K562 (cell line): ENCODE measurements around the gene ARMC12. TPM values are rescaled to one million over a fixed set of nuclear protein-coding genes. Genes with fewer than 3 reads are reported as not detected.

Source experiments
- CC2D1A ChIP-seq: fragments of 450-650 bp; IDR thresholded peaks from 2 replicates; pipeline ENCODE4 v1.6.1; 2017; ENCODE audit warnings: mild to moderate bottlenecking
- CEBPG ChIP-seq, 3 experiments: fragments of 200-800 bp in 1 of 3; sonication (Bioruptor generic) in 1 of 3; sonication (generic) in 1 of 3; formaldehyde crosslinking in 1 of 3; IDR thresholded peaks in 2 of 3; conservative IDR thresholded peaks in 1 of 3; 2 replicates each; pipeline versions ENCODE4 v1.6.1 to v1.8.0; 2016 to 2022; ENCODE audit warnings: missing compliant biosample characterization in 2 of 3, missing genetic modification characterization in 2 of 3, mild to moderate bottlenecking in 1 of 3, missing genetic modification reagents in 1 of 3
- FOXJ3 ChIP-seq: sonication (generic); formaldehyde crosslinking; IDR thresholded peaks from 2 replicates; pipeline ENCODE4 v1.4.0; 2020; ENCODE audit warnings: mild to moderate bottlenecking, missing genetic modification reagents
- MAFG ChIP-seq: fragments of 450-650 bp; conservative IDR thresholded peaks from 2 replicates; pipeline ENCODE4 v1.6.1; 2016; ENCODE audit warnings: missing genetic modification characterization, missing compliant biosample characterization
- MYC ChIP-seq, 2 experiments: fragments of 250-450 bp in 1 of 2; sonication (Bioruptor Pico) in 1 of 2; IDR thresholded peaks; 2 replicates each; pipeline versions ENCODE4 v1.5.1 to v1.6.1; 2012 to 2021; ENCODE audit warnings: low read depth in 2 of 2, borderline replicate concordance in 1 of 2, improper control_type of control experiment in 1 of 2, low read length in 1 of 2, mild to moderate bottlenecking in 1 of 2, moderate library complexity in 1 of 2
- SMAD1 ChIP-seq: fragments of 150-350 bp; IDR thresholded peaks from 2 replicates; pipeline ENCODE4 v1.6.1; 2014; ENCODE audit warnings: low read length, low read depth; ENCODE audit not compliant: partially characterized antibody
- SREBF2 ChIP-seq: sonication (generic); formaldehyde crosslinking; IDR thresholded peaks from 2 replicates; pipeline ENCODE4 v1.4.0; 2020; ENCODE audit warnings: mild to moderate bottlenecking, missing genetic modification reagents
- STAT5A ChIP-seq: IDR thresholded peaks from 2 replicates; pipeline ENCODE4 v1.6.1; 2012; ENCODE audit warnings: low read length, inconsistent platforms, borderline replicate concordance
- ZNF316 ChIP-seq: fragments of 450-650 bp; IDR thresholded peaks from 2 replicates; pipeline ENCODE4 v1.6.1; 2016
- ZNF561 ChIP-seq: fragments of 450-650 bp; formaldehyde crosslinking; conservative IDR thresholded peaks from 2 replicates; pipeline ENCODE4 v1.4.0; 2020; ENCODE audit warnings: mild to moderate bottlenecking, moderate library complexity
- ZNF740 ChIP-seq, 3 experiments: fragments of 200-800 bp in 1 of 3; sonication (Bioruptor generic) in 1 of 3; sonication (generic) in 1 of 3; formaldehyde crosslinking in 1 of 3; IDR thresholded peaks; 2 replicates each; pipeline versions ENCODE4 v1.6.1 to v1.8.0; 2016 to 2022; ENCODE audit warnings: mild to moderate bottlenecking in 2 of 3, missing compliant biosample characterization in 2 of 3, missing genetic modification characterization in 2 of 3, missing genetic modification reagents in 1 of 3
- polyA plus RNA-seq, 8 experiments: library from polyadenylated mRNA; depleted of rRNA in 4 of 8; stranded (reverse) in 5 of 8; unstranded in 3 of 8; fragments of >200 nt; fragmentation: Nextera tagmentation in 2 of 8; fragmentation: Illumina TruSeq in 1 of 8; extraction: Ambion mirVana in 2 of 8; extraction: Trizol in 1 of 8; gene quantifications; 2 replicates each; pipeline versions ENCODE4 v1.2.1 to v1.2.3, GENCODE V29; 2011 to 2014; ENCODE audit warnings: inconsistent platforms in 1 of 8, missing spikeins in 1 of 8
- total RNA-seq, 7 experiments: library from RNA; depleted of rRNA in 6 of 7; stranded (reverse); fragments of >200 nt in 6 of 7; fragmentation: Illumina TruSeq in 2 of 7; extraction: Trizol in 2 of 7; gene quantifications; 2 replicates each; pipeline versions ENCODE4 v1.2.1 to v1.2.3, GENCODE V29; 2011 to 2021; ENCODE audit warnings: low replicate concordance in 1 of 7

The ARMC12 gene
- total and polyA plus RNA-seq, 9 of the 15 experiments (the other 6 are each of a cell fraction or from before 2014, with no cell fraction given): 0.09 to 0.58 (median 0.31) TPM; not detected in 3

- peak; percentile 85 for TF ChIP-seq MAFG (tag)
- TF ChIP-seq MYC (IDR thresholded peaks at IDR 0.05; ENCODE audit: low read depth, low read length): 0 out of 2 replicates have a peak, but pooled peaks have one; percentile 13
- no peak for TF ChIP-seq MYC (CRISPR knock-in tag; IDR thresholded peaks at IDR 0.05; ENCODE audit: borderline replicate concordance, low read depth)
- no peak for TF ChIP-seq STAT5A
- 0 out of 2 replicates have a peak, but pooled peaks have one; percentile 26 for TF ChIP-seq ZNF740 (CRISPR knock-in tag; IDR thresholded peaks at IDR 0.05)
- TF ChIP-seq ZNF740 (tag; IDR thresholded peaks at IDR 0.05): no peak; a peak in 1 of 4 replicates
- no peak for TF ChIP-seq FOXJ3 (CRISPR knock-in tag)
- peak; percentile 94 for TF ChIP-seq ZNF316
- TF ChIP-seq SREBF2: no peak
- no peak for TF ChIP-seq CC2D1A
- peak; percentile 29; the same call in 1 of the 2 replicates for TF ChIP-seq CEBPG (CRISPR knock-in tag; IDR thresholded peaks at IDR 0.05)
- TF ChIP-seq CEBPG (tag; conservative IDR thresholded peaks at IDR 0.05 in 1 of 2, IDR thresholded peaks at IDR 0.05 in 1 of 2): peak in 1 of 2 experiments; percentile 68; a peak in 2 of 4 replicates
- no peak for TF ChIP-seq ZNF561
- no peak for TF ChIP-seq SMAD1
- TF ChIP-seq, all 486 proteins: peak for 18
These were observed 58.0 kb downstream of the ARMC12 start (continued) for GRCh38 chr6:35794536-35795452.
